GM21526 (cell line): ENCODE measurements around the gene IGLL1.
"Not testable (repeated sequence)": the region's sequence is repeated elsewhere in the genome, so short reads cannot be mapped to it uniquely, and the experiment has no call there.

Experiments
- ATAC-seq: cut with Tn5 transposase; IDR thresholded peaks from one replicate; pipeline ENCODE4 v1.9.1; 2021; ENCODE audit warnings: moderate library complexity; ENCODE audit not compliant: unreplicated experiment, low FRiP score

Gene IGLL1

DNA sequence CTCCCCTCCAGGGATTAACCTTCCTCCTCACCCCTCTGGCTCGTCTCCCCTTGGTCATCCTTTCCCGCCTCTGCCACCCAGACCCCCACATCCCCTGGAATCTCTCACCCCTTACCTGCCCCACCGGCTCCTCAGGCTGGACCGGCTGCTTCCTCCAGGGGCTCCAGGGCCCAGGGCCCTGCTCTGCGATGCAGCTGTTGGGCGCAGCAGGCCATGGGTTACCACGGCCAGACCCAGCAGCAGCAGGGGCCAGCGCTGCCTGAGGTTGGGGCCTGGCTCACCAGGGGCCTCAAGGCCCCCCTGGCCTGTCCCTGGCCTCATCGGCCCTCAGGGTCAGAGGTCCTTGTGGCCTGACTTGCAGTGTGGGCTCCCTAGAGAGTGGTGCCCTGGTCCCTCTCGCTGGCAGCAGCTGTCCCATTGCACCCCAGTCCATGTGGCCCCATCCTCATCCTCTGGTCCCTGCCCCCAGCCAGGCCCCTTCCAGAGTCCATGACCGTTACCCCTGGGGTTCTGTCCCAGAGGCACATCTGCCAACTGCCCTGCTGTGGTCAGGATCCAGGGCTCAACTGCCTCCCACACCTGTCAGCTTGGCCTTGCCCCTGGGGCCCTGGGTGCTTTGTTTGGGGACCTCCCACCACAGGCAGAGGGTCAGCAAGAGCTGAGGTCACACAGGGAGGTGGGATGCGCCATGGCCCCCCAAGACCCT is at the start of gene IGLL1:
Gene IGLL1, minus strand, starts transcription at position 421 of the 706 bp plus-strand sequence. Its CDS starts 100 bp downstream, at position 321.
- ATAC-seq = no peak

DNA sequence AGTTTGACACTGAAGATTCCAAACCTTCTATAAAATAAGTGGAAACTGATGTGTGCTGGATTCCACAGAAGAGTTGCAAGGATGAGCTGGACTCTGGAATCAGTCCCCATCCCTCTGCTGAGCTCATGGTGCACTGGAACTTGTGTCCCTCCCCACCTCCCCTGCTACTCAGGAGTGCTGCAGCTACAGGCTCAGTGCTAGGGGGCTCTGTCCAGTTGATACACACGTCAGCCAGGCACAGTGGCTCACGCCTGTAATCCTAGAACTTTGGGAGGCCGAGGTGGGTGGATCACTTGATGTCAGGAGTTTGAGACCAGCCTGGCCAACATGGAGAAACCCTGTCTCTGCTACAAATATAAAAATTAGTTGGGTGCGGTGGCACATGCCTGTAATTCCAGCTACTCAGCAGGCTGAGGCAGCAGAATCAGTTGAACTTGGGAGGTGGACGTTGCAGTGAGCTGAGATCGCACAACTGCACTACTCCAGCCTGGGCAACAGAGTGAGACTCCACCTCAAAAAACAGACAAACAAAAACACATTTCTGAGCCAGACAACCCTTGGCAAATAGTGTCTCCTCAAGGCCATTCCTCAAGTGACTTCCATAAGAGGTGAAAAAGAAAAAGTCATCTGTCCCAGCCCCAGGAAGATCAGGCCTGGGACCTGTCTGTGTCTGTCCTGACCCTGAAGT is 48.1 kb upstream of the IGLL1 start:
- not testable (repeated sequence) for ATAC-seq

DNA sequence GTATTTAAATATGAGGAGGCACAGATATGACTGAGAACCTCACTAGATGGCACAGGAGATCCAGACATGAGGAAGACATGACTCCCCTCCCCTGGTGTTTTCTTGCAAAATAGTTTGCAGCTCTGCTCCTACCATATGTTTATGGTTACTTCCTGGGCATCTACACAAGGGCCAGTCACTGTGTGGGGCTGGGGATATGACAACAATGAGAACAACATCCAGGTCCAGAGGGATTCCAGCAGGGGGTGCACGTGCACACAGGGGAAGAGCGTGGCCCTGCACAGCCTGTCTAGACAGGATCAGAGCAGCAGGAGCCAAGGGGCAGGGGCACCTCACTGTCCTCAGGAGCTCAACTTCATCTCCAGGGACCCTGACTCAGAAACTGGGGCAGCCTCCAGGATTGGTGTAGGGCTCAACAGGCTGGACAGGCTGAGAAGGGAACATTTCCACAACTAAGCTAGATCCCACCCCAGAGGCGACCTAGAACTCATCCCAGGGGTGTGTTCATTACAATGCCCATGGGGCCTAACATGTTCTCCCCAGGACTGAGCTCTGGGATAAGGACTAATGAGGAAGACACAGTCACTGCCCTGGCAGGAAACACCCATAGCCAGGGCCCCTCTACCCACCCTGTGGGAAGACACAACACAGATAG is 47.4 kb upstream of the IGLL1 start:
- not testable (repeated sequence) for ATAC-seq

DNA sequence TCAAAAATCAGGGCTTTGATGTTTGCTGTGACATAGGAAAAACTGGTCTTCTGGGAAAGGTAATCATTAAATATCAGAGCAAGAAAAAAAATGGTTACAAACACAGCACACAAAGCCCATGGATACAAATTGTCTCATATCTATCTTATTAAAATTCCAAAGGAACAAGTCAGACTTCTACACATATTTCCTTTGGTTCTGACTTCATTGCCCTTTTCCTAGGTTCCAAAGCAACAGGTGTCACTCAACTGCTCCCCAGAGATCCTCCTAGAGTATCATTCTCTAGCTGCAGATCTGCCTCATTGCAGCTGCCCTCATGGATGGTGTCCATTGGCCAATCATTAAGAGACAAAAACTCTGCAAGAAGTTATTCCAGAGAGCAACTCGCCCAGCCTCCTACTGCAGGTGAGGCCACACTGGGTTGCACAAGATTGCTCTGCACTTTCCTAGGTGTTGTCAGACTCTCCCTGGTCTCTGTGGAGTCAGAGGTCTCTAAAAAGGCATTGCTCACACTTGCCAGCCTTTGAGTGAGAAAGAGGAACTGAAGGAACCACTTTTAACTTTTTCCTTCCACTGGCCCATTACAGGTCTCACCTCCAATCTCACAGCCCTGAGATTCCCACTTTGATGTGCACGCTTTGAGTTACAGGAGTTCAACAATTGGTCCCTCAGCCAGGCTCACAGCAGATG is 46.3 kb upstream of the IGLL1 start:
- no peak for ATAC-seq

DNA sequence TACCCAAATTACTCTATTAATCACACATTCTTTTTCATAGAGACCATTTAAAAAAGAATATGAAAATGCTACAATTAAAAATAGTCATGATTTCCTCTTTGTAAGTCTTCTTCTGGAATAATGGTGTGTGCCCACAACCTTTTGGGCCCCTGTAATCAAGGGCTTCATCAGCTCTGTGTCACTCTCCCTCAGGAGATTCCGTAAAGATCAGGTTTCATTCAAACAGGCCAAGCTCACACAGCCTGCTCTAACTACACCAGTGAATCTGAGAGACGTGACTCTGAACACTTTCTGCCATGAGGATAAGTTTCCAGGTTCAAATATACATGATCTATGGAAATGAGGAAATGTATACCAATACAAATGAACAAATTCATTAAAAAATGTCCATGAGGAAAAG is 42.5 kb upstream of the IGLL1 start:
- ATAC-seq = no peak

DNA sequence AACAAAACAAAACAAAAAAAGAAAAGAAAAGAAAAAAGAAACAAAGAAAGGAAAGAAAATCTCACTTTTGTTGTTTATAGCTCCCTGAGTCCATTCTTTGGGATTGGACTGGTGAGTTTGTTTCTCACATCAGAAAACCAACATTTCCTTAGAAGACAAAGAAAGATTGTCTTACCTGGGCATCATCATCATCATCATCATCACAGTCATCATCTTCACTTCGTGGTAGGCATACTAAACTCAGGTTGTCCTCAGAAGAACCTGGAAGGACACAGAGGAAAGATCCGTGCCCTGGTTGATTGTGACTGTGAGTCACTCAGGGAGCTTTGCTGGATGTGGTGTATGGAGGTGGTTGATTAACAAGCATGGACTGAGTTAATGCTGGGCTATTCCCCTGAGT is 41.8 kb upstream of the IGLL1 start:
- not testable (repeated sequence) for ATAC-seq

DNA sequence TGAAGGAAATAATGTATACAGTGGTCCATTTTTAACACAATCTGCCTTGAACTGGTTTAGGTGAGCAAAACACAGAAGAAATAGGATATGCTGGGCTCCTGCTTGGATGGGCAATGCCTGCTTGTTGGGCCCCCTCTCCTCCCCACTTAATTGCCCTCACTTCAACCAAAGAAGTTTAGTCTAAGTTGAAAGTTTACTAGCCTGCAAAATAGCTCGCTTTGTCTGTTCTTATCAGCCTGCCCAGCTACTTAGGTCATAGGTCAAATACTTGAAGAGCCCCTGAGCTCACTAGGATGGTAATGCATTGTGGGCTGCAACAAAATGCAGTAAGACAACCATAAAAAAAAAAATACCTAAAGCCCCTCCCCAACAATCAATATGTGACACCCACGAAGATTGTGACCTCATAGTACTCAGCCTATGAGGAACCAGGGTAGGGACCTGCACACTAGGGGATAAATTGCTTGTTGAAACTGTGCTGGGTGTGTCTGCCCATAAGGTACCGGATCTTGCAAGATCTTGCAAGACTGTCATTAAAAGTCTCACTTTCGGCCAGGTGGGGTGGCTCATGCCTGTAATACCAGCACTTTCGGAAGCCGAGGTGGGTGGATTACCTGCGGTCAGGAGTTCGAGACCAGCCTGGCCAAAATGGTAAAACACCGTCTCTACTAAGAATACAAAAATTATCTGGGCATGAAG is 41.1 kb upstream of the IGLL1 start:
- ATAC-seq = no peak

DNA sequence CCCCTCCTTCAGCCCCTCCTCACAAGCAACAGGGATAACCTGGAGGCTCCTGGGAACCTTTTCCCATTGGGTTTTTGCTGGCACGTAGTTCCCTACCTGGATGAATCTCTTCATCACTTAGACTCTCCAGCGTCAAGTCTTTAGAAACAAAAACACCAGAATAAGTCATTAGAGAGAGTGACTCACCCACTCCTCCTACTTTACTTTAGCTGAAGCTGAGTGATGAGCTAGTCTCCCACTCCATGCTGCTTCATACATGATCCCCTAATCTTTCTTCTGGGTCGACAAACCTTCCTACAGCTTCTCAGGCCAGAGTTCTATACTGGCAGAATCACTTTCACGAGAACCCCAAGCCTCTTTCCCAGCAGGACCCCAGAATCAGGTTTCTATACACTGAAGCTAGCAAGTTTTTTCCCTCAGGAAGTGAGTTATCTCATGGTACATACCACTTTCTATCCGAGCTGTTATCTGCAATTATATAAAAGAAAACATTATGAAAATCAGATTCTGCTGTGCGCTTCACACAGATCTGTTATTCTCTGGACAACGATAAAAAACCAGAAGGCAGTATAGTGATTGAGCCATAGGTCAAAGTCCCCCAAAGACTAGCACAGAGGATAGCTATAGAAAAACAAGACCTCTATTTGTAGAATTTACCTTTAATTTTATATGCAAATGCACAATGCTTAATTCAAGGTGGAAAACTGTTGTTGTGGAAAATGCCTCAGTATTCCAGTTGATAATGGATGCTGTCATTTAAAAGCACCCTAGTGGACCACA is 33.3 kb upstream of the IGLL1 start:
- no peak for ATAC-seq

DNA sequence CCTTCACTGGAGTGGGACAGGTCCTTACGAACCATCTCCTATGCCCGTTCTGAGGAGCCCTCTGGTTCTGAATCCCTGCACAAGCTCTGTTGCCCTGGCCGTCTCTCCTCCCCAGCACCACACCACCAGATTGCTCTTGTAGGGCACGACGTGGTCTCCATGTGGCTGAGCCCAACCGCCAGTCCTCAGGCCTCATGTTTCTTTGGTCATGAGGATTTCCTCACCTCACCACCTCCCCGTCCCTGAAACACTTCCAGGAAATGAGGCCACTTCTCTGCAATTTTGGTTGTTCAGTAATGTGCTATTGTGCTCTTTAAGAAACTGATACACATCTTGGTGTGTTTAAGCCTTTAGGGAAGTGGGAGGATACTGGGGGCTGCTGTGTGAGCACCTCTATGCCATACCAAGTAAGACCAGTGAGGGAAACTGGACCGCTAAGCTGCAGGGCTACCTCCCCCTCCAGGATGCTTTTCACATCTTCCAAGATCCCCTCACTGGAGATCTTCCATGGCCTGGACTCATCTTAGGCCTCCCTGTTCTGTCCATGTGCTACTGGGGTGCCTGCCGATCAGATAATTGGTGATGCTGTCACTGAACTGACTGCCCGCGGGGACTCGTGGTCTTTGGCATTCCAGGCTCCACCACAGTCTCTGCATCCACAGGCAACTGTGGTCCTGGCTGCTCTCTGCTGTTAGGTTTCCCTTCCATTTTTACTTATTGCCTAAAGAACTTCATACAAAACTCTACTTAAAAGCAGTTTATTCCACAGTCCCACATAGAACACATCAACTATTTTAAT is 30.1 kb upstream of the IGLL1 start:
- ATAC-seq = no peak

DNA sequence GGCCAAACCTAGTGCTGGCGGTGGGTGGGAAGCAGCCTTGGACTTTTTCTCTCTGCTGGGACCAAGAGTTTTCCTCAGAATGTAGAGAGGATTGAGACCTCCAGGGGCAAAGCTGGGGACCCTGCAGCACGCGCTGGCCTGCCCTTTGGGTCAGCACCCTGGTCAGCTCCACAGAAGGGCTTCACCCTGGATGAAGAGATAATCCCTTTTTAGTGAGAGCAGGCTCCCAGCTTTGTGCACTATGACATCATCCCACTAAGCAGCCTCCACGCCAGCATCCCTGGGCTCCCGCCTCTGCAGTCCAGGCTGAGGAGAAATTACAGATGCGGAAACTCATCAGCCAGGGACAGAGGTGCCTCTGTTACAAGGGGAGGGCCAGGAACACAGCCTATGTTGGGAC is 28.5 kb upstream of the IGLL1 start:
- no peak for ATAC-seq

DNA sequence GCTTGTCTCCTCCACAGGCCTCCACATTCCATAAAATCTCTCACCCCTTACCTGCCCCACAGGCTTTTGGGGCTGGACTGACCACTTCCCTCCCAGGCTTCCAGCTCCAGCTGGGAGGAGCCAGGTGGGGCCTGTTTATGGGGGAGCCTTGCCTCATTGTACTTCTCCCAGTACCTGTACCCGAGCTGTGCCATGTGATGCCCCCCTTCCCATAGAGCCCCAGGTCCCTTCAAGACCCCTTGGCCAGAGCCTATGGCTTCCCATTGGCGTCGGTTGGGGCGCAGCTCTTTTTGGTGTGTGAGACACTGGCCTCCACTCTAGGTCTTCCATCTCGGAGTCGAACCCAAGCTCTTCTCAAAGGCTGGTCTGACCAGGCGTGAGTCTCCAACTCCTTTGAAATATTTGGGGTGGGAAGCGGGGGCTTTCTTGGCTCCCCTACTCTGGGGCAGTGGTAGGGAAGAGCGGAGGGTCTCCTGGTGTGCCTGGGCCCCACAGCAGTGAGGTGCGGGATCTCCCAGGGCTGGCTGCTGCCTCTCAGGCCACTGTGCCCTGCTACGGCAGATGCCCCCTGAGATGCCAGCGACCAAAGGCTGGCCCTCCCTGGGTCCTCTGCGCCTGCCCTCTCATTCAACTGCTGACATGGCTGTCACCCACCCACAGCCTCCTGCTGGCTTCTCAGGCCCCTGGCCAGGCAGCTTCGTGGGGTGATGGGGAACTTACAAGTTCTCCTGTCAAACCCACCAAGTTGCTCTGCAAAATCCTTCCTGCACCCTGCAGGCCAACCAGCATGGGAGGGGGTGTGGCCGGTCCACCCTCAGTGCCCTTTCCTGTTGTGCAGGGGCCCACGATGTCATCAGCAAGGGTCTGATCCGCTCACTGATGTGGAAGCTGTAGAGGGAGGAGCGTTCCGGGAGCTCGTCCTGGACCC is 26.4 kb upstream of the IGLL1 start:
- no peak for ATAC-seq

DNA sequence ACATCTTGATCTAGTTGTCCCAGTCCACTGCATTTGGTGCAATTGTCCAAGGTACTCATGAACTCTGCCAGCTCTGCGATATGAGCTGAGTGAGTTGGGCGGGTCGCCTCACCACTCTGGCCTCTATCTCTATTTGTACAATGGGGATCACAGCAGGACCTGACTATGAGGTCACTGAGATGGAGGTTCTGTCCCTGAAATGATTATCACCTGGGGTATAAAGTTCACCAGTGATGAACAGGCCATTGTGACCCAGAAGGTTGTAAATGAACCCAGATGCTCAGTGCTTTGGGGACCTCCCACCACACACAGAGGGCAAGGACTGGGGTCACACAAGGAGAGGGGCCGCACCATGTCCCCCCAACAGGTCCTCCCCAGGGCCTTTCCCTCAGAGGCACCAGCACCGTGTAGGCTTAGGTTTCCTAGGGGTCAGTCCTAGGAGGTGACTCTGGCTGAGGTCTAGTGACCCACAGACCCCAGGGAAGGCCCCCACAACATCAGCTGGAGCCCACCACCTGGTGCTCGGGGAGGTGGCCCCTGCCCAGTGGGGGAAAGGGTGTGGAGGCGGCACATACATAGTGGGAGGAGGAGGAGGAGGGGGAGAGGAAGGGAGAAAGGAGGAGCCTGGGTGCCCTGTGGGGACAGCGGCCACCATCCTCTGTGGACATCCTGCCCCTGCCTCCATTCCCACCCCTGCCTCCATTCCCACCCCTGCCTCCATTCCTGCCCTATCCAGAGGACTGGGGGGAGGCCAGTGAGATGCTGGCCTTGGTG is 25.0 kb upstream of the IGLL1 start:
- ATAC-seq = no peak

DNA sequence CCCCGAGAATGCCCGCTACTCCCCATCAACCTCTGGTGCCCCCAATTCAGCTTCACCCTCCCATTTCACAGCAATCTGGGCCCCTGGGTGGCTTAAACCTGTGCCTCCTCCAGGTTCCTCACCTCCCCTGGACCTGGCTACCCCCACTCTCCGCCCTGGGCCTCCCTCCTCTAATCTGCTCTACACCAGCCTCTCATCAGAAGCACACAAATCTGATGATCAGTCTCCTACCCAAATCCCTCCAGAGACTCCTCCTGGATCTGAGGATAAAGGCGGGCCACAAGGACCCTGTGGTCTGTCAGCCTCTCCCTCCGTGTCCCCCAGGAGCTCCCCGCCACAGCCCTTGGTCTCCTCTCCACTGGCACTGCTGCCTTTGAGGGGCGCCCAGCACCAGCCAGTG is 23.2 kb upstream of the IGLL1 start:
- ATAC-seq = no peak

DNA sequence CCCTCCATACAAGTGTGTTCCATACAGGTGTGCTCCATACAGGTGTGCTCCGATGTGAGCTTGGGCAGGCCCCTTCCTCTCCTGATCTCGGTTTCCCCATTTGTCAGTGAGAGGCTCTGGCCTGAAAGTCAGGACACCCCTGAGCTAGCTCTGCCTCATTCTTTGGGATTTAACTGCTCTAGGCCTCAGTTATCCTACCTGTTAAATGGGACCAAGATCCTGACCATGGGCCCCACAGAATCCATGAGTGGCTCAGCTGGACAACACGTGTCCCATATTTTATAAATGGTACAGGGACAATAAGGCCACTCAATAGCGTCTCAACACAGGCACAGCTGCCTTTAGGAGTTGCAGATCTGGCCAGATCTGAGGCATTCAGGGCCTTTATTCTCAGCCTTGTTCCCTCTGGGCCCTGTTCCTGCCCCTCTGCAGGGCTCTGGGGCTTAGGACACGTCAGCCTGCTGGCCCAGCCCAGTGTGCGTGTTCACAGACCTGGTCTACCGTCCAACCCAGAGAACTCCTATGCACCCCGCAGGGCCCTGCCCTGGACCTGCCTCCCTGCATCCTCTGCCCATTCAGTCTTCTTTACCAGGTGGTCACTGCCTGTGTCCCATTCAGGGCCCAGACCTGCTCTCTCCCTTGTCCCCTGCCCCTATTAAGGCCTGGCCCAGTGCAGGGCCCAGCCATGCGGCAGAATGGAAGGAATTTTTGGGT is 18.9 kb upstream of the IGLL1 start:
- ATAC-seq = no peak

DNA sequence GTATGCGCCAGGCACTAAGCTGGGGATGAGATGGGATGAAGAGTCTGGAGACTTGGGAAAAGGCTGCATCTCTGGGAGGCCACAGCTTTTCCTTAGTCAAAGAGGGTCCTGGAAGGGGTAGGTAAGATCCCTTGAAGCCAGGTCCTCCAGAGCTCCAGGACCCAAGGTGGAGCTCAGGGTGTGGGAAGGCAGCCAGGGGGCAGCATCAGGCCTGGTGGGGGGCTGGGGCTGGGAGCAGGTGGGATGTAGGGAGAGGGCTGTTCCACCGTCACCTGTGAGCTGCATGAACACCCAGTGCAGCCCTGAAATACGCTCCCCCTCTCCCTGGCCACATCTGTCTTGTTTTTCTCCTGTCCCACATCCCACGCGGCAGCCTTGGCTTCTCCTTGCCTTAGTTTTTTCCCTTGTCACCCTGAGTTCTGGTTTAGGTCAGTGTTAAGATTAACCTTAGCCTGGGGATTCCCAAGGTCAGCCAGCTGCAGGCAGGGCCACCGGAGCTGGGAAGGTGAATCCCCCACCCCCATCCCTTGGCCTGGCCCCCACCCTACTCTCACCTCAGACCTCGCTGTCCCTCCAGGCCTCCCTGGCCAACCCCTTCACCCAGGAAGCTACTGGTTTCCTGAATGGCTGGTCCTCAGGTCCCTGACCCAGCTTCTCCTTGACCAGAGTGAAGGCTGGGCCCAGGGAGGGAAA is 17.6 kb upstream of the IGLL1 start:
- not testable (repeated sequence) for ATAC-seq

DNA sequence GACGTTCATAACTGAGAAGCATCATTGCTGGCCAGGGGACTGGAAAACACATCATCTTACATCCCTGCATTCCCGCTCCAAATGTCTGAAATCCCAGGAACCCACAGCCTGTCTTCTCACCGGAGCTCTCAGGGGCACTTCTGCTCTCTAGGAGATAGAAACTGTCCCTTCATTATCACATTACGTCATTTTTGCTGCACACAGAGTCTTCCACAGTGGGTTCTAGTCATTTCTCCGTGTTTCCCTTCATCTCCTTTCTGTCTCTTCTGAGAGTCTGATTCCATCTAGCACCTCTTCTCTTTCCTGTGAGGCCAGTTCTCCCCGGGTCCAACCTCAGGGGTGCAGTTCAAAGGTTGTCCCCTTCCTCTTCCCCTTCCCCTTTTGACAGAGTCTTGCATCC is 15.8 kb upstream of the IGLL1 start:
- not testable (repeated sequence) for ATAC-seq
